Ovary (tissue), 3 donors: ENCODE data around the gene C2CD3.

Experiments
- EP300 ChIP-seq: sonication (generic); formaldehyde crosslinking; IDR thresholded peaks from one replicate; pipeline ENCODE4 v1.6.1; 2017; ENCODE audit warnings: antibody characterized with exemption
- POLR2A ChIP-seq: fragments of 450-650 bp; IDR thresholded peaks from one replicate; pipeline ENCODE4 v1.6.1; 2017; ENCODE audit warnings: antibody characterized with exemption, mild to moderate bottlenecking, moderate library complexity
- TF ChIP-seq, protein P1 (sequence below), 3 donors: fragments of 450-650 bp in 2 of 3; fragments of 200-600 bp in 1 of 3; IDR thresholded peaks; one replicate each; pipeline versions ENCODE4 v1.5.1 to v1.8.0; 2016 to 2022; ENCODE audit warnings: antibody characterized with exemption in 3 of 3, mild to moderate bottlenecking in 1 of 3
- donor health status: DM: no; HTN: no; CAD: no.

- TF ChIP-seq POLR2A, result no peak
- TF ChIP-seq, protein P1, sequence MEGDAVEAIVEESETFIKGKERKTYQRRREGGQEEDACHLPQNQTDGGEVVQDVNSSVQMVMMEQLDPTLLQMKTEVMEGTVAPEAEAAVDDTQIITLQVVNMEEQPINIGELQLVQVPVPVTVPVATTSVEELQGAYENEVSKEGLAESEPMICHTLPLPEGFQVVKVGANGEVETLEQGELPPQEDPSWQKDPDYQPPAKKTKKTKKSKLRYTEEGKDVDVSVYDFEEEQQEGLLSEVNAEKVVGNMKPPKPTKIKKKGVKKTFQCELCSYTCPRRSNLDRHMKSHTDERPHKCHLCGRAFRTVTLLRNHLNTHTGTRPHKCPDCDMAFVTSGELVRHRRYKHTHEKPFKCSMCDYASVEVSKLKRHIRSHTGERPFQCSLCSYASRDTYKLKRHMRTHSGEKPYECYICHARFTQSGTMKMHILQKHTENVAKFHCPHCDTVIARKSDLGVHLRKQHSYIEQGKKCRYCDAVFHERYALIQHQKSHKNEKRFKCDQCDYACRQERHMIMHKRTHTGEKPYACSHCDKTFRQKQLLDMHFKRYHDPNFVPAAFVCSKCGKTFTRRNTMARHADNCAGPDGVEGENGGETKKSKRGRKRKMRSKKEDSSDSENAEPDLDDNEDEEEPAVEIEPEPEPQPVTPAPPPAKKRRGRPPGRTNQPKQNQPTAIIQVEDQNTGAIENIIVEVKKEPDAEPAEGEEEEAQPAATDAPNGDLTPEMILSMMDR (IDR thresholded peaks at IDR 0.05), result no peak
- no peak for TF ChIP-seq EP300
These were observed 84.4 kb downstream of the C2CD3 start for GRCh38 chr11:74086242-74086884.
